NCI-H69 (cell line): Measurements from ENCODE around the gene TAC4.
"Not testable (repeated sequence)": the region's sequence is repeated elsewhere in the genome, so short reads cannot be mapped to it uniquely, and the experiment has no call there.

Experiments used
- DNase-seq: peaks from one replicate; lab custom pipeline; 2025; lab: John Stamatoyannopoulos, UW

Gene TAC4

GRCh38 chr17:49842846-49843245, 5.0 kb downstream of the TAC4 start:
- no peak for DNase-seq

- no peak for DNase-seq
These were observed 5.5 kb downstream of the TAC4 start for GRCh38 chr17:49842371-49842770.

- DNase-seq: no peak
These were observed 6.3 kb downstream of the TAC4 start for GRCh38 chr17:49841548-49841947.

GRCh38 chr17:49839455-49839854, 8.4 kb downstream of the TAC4 start:
- DNase-seq: no peak

- no peak for DNase-seq
These were observed 11.5 kb downstream of the TAC4 start for GRCh38 chr17:49836111-49837030.

DNA sequence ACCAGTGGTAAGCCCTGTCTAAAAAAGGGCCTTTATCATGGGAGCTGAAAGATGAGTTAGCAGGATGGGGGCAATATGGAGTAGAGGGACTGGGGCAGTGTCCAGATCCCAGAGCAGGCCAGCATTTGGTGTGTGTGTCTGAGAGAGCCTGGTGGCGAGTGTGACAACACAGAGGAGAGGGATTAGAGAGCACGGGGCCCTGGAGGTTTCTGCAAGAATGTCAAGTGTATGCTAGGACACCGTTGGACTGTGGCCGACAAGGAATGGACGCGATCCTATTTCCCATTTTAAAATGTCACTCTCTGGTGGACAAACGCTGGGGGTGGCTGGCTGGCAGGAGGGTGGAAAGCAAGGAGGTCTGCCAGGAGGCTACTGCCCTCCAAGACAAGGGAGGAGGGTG, 12.4 kb downstream of the TAC4 start:
- no peak for DNase-seq

- no peak for DNase-seq
These were observed 13.6 kb downstream of the TAC4 start for GRCh38 chr17:49834118-49834743.

GRCh38 chr17:49832840-49833599, 14.8 kb downstream of the TAC4 start:
- DNase-seq: no peak

- DNase-seq: no peak
These were observed 17.3 kb downstream of the TAC4 start for GRCh38 chr17:49830605-49831004.

- DNase-seq: no peak
These were observed 18.8 kb downstream of the TAC4 start for GRCh38 chr17:49829026-49829425.

DNA sequence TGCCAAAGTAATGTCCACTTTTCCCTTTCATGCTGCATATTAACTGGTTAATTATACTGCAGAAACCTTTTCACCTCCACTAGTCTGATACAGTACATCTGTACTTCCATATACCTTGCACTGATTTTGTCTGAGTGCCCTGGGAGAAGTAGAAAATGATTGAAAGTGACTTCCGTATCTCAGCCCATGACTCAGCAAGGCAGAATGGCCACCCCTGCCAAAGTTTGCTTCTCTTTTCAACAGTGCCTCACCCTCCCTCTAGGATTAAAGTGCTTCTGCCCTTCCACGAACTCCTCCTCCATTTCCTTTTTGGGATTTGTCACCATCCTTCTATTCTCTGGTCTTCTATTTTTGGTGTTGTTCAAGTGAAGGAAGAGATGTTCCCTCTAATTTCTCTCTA, 19.5 kb downstream of the TAC4 start:
- not testable (repeated sequence) for DNase-seq

- DNase-seq: no peak
These were observed 22.2 kb downstream of the TAC4 start for GRCh38 chr17:49825645-49826044.

- DNase-seq: no peak
These were observed 24.3 kb downstream of the TAC4 start for GRCh38 chr17:49823614-49824013.

DNA sequence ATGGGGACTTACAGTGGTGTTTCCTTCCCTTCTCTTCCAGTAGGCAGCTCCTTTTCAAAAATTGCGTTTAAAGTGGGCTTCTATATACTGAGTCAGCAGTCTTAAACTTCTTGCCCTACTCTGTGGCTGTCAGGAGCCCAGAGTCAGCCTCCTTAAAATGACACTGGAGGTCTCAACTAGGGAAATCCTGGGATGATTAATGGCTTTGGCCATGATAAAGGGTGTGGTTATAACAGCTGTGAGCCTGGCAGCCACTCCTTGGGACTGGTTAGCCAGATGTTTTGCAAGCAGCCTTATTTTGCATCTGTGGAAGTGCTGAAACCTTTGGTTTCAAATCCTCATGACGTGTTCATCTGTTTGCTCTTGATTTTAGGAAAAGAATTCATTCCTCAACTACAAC, 25.0 kb downstream of the TAC4 start:
- DNase-seq: no peak

DNA sequence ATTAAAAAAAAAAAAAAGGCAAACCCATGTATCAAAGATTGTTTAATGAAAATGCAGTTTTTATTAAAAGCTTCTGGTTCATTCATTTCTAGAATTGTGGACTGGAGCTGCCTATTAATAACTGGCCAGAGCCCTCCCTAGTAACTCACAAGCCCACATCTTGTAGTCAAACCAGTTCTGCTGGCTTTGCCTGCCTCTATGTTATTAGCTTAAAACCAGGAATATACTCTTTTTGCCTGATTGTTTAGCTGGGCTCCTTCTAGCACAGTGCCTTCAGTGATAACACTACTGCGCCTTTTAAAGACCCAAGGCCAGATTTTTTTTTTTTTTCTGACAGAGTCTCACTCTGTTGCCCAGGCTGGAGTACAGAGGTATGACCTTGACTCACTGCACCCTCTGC, 26.0 kb downstream of the TAC4 start:
- no peak for DNase-seq

DNA sequence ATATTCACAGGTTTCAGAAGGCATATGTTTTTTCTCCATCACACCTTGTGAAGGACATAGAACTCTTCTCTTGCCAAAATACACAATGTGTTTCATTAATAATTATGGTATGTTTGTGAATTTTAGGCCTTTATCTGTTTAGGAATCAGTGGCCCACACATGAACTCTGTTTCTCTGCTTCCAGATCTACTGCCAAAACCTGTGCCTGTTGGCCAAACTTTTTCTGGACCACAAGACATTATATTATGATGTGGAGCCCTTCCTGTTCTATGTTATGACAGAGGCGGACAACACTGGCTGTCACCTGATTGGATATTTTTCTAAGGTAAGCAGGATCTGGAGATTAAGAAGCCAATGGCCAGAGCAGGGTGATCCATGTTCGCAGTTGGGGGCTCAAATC, 26.4 kb downstream of the TAC4 start:
- no peak for DNase-seq

DNA sequence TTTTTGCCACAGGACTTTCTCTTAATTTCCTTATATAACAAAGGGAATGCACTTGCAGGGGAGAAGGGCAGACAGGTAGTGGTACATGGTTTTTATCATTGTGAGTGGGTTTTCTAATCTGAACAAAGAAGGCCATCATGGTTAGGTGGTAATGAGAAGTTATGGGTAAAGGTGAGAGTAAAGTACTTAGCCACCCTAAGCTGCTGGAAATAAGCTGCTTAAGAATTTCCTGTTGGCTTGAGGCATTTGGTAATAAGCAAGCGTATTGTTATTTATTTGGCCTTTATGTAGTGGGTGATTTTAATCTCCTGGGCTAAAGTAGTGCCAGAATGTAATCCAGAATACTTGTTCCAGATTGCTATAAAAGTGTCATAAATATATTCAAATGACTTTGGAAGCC, 27.1 kb downstream of the TAC4 start:
- DNase-seq: no peak

DNA sequence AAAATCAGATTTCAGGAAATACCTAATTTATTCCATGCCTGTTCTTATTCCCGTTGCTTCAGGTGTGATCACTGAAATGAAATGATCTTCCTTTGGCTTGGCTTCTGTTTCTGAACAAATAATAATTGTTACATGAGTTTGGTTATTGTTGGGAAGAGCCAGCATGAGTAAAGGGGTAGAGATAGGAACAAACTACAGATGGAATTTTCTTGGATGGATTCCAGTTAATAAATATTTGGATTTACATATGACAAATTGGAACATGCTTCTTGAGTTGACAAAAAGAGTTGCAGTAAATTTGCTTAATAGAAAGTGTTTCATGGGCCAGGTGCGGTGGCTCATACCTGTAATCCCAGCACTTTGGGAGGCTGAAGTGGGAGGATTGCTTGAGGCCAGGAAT, 28.2 kb downstream of the TAC4 start:
- no peak for DNase-seq

- DNase-seq: no peak
These were observed 28.7 kb downstream of the TAC4 start for GRCh38 chr17:49819138-49819537.

- no peak for DNase-seq
These were observed 29.9 kb downstream of the TAC4 start for GRCh38 chr17:49817993-49818392.

GRCh38 chr17:49815761-49816281, 32.0 kb downstream of the TAC4 start:
- DNase-seq: no peak

- no peak for DNase-seq
These were observed 32.9 kb downstream of the TAC4 start for GRCh38 chr17:49814781-49815529.
